GM18951 (cell line): Measurements from ENCODE around the gene GPRC5B.

Experiments used
- POLR2A ChIP-seq: IDR thresholded peaks from 4 replicates; pipeline ENCODE4 v1.6.1; 2011; ENCODE audit warnings: mild to moderate bottlenecking; ENCODE audit not compliant: insufficient read length, insufficient read depth; ENCODE audit errors: extremely low read depth
- in situ Hi-C: fragments of 300-500 bp; cut with MboI; formaldehyde crosslinking; loops from one replicate; pipeline ENCODE4 v1.12.0; 2022; ENCODE audit warnings: low sequenced_read_pairs, mixed read lengths, inconsistent platforms; ENCODE audit not compliant: unreplicated experiment

Gene GPRC5B

GRCh38 chr16:19824216-19824615 is 60.4 kb downstream of the GPRC5B start:
- no peak for TF ChIP-seq POLR2A
- in situ Hi-C loops, result no loop called here

GRCh38 chr16:19823322-19823721 is 61.3 kb downstream of the GPRC5B start:
- no peak for TF ChIP-seq POLR2A
- in situ Hi-C loops, result no loop called here

DNA sequence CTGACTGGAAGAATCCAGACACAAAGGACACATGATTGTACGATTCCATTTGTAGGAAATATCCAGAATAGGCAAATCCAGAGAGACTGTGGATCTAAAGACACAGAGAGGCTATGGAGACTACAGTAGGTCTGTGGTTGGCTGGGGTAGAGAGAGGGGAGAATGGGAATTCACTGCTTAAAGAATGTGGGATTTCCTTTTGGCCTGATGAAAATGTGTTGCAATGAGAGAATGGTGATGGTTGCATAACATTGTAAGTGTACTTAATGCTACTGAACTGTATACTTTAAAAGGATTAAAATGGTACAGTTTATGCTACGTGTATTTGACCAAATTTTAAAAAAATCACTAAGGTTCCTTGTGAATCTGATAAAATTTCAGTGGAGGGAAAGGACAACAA is 62.1 kb downstream of the GPRC5B start:
- in situ Hi-C loops, result no loop called here
- TF ChIP-seq POLR2A, result no peak

DNA sequence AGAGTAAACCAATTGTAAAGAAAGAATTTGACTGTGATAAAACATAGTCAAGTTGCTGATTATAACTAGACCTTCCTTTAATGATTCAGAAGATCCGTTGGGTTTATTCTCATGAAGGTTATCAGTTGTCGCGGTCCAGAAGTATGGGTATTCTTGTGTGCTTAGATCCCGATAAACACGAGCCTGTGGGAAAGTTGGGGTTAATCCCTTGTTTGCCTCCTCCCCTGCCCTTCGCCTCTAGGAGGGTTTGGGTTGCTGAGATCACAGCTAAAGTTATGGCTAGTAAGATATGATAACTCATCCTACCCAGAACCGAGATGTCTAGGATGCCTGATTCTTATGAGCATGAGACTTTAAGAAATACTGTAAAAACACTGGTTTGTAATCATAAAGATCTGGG is 66.8 kb downstream of the GPRC5B start:
- in situ Hi-C loops, result no loop called here
- TF ChIP-seq POLR2A, result no peak

DNA sequence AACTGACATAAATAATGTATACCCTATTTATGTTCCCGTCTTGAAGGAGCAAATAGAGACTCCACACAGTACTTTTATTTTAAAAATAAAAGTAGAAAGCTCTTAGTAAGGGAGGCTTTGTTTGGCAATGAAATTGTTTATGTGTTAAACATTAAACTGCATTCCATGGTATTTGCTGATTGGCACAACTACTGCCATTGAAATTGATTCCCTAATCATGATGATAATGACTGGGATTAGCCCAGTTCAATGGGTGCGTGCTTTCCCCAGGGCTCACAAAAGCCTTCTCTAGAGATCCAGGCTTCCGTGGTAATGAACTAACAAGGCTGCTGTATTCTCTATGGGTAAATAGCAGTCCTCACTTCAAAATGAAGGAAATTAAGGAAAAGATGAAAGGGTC is 67.5 kb downstream of the GPRC5B start:
- in situ Hi-C loops, result no loop called here
- no peak for TF ChIP-seq POLR2A

DNA sequence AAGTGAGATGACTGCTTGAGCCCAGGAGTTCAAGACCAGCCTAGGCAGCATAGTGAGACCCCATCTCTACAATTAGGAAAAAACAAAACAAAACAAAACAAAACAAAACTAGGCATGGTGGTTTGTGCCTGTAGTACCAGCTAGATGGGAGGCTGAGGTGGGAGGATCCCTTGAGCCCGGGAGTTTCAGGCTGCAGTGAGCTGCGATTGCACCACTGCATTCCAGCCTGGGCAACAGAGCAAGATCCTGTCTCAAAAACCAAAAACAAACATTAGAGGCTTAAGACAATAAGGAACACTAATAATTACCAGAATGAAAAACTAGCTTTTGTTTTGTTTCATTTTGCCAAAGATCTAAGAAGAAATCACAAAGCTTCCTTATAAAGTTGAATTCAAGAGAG is 69.2 kb downstream of the GPRC5B start:
- in situ Hi-C loops, result no loop called here
- no peak for TF ChIP-seq POLR2A

GRCh38 chr16:19812986-19813385 is 71.7 kb downstream of the GPRC5B start:
- no peak for TF ChIP-seq POLR2A
- in situ Hi-C loops, result no loop called here

- TF ChIP-seq POLR2A, result no peak
- in situ Hi-C loops, result no loop called here
Observed at GRCh38 chr16:19810817-19811731, 73.6 kb downstream of the GPRC5B start.

DNA sequence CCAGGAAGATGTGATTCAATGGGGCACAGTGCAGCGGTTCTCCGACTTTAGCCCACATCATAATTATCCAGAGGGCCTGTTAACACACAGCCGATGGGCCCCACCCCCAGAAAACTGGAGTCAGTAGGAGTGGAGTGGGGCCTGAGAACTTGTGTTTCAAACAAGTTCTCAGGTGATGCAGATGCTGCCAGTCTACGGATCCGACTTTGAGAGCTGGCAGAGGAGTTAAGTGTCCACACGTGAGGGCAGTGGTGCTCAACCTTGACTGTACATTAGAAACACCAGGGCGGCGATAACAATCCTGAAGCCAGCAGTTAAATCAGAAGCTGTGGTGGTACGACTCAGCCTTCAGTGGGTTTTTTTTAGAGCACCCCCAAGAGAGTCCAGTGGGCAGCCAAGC is 75.0 kb downstream of the GPRC5B start:
- in situ Hi-C loops, result no loop called here
- no peak for TF ChIP-seq POLR2A

GRCh38 chr16:19809121-19809635 is 75.5 kb downstream of the GPRC5B start:
- in situ Hi-C loops, result no loop called here
- no peak for TF ChIP-seq POLR2A

DNA sequence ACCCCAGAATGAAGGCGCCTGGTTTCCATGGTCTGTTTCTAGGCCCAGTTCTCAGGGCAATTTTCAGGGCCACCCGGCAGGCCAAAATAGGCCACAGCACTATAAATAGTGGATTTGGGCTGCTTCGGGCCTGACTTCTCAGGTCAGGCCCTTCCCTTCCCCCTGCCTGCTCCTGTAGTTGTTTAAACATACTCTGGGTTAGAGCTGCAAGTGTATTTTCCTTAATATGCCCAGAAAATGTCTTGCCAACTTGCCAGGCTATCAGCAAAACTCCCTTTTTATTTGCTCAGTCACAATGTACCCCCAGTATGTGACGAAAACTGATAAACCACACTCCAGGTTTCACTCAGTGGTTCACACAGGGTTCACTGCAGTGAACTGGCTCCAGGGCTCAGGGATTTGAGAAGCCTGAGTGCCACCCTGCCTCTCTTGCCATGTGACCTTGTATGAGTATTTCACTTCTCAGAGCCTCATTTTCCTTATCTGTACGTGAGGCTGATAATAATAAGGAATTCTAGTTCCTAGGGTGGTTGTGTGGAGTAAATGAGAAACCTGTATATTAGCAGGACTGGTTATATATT is 76.5 kb downstream of the GPRC5B start:
- no peak for TF ChIP-seq POLR2A
- in situ Hi-C loops, result no loop called here
